ENCODE data around the gene TRPV3. TPM values are rescaled to one million over a fixed set of nuclear protein-coding genes. Genes with fewer than 3 reads are reported as not detected.
A peak's percentile ranks its signal among the peaks of the same experiment; 100 is the strongest.

TRPV3 gene
- total and polyA plus RNA-seq, 2 donors from 2014 or later = 0.13 to 1.2 TPM

DNA sequence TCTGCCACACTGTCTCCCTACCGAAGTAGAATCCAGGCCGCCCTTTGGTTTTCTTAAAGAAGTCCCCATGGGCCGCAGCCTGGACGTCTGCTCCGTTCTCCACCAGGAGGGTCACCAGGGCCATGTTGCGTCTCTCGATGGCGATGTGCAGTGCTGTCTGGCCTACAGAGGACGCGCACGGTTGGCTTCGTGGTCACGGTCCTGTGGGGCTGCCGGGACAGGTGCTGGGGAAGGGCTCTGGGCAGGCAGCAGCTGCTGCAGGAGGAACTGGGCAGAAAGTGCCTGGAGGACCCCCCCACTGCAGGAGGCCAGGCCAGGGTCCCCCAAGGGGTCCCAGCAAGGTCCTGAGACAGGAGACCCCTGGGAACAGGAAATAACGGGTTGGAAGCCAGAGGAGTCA is 32.6 kb upstream of the TRPV3 start:
- Histone ChIP-seq H3K9ac (ENCODE audit: low read length in 3 of 3) (no peak overlapping the region), H3K27me3 (ENCODE audit: control insufficient read depth, insufficient read depth, low read length) (no peaks in the 10 kb centered on the region), H3K4me3 (ENCODE audit: low read length in 3 of 3) (no peak overlapping the region), H3K9me3 (ENCODE audit: control insufficient read depth in 2 of 3, insufficient read depth in 1 of 3, low read length in 3 of 3) (no peaks in the 10 kb centered on the region), H3K36me3 (ENCODE audit: control insufficient read depth in 2 of 3, insufficient read depth in 3 of 3, low read length in 3 of 3) (peaks cover 2 to 25% (median 19%) of the 10 kb centered on the region in 3 donors), H3K4me1 (ENCODE audit: control insufficient read depth in 2 of 3, insufficient read depth in 2 of 3, low read depth in 1 of 3, low read length in 3 of 3) (no peaks in the 10 kb centered on the region), H3K27ac (ENCODE audit: low read depth in 2 of 2, low read length in 2 of 2) (no peak overlapping the region)
- no peak for FAIRE-seq
- TF ChIP-seq, protein P1, sequence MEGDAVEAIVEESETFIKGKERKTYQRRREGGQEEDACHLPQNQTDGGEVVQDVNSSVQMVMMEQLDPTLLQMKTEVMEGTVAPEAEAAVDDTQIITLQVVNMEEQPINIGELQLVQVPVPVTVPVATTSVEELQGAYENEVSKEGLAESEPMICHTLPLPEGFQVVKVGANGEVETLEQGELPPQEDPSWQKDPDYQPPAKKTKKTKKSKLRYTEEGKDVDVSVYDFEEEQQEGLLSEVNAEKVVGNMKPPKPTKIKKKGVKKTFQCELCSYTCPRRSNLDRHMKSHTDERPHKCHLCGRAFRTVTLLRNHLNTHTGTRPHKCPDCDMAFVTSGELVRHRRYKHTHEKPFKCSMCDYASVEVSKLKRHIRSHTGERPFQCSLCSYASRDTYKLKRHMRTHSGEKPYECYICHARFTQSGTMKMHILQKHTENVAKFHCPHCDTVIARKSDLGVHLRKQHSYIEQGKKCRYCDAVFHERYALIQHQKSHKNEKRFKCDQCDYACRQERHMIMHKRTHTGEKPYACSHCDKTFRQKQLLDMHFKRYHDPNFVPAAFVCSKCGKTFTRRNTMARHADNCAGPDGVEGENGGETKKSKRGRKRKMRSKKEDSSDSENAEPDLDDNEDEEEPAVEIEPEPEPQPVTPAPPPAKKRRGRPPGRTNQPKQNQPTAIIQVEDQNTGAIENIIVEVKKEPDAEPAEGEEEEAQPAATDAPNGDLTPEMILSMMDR (IDR thresholded peaks at IDR 0.05; ENCODE audit: borderline replicate concordance, extremely low read depth, insufficient read depth) = no peak
- no peak for DNase-seq
- intact Hi-C loops (cut with DNase I) = no loop called here

DNA sequence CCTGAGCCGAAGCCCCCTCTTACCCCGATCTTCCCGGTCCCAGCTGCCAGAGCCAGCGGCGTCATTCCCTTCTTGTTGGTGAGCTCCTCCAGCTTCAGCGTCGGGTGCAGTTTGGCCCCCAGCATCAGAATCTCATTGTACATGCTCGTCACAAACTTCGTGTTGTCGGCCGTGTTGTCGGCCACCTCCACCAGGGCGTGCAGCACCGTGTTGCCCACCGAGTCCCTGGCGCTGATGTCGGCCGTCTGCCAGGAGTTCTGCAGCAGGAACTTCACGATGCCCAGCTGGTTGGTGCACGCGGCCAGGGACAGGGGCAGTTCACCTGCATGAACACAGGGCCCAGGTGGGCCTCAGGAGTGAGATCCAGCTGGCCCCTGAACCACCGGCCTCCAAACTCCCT is 32.2 kb upstream of the TRPV3 start:
- Histone ChIP-seq H3K9me3 (ENCODE audit: control insufficient read depth in 2 of 3, insufficient read depth in 1 of 3, low read length in 3 of 3) (no peaks in the 10 kb centered on the region), H3K36me3 (ENCODE audit: control insufficient read depth in 2 of 3, insufficient read depth in 3 of 3, low read length in 3 of 3) (peaks cover 2 to 25% (median 19%) of the 10 kb centered on the region in 3 donors), H3K27me3 (ENCODE audit: control insufficient read depth, insufficient read depth, low read length) (no peaks in the 10 kb centered on the region), H3K4me1 (ENCODE audit: control insufficient read depth in 2 of 3, insufficient read depth in 2 of 3, low read depth in 1 of 3, low read length in 3 of 3) (no peaks in the 10 kb centered on the region), H3K27ac (ENCODE audit: low read depth in 2 of 2, low read length in 2 of 2) (no peak overlapping the region), H3K4me3 (ENCODE audit: low read length in 3 of 3) (no peak overlapping the region), H3K9ac (ENCODE audit: low read length in 3 of 3) (no peak overlapping the region)
- TF ChIP-seq, protein P1 (IDR thresholded peaks at IDR 0.05; ENCODE audit: borderline replicate concordance, extremely low read depth, insufficient read depth) = no peak
- intact Hi-C loops (cut with DNase I) = no loop called here
- FAIRE-seq = no peak
- DNase-seq = no peak

DNA sequence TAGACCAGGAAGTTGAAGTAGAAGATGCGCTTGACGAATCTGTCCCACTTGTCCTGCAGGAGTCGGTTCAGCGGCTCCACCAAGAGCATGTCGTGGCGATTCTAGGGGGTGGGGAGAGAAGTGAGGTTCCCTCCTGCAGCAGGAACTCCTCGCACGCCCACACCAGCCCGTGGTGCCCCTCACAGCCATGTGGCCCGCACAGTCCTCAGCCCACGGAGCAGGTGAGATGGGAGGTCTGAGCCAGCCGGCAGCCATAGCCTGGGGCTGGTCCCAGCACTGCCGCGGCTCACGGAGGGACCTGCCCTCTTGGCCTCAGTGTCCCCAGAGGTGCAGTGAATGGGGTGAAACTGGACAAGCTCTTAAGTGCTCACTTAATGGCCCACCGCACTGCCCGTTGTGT is 28.2 kb upstream of the TRPV3 start:
- Histone ChIP-seq H3K9me3 (ENCODE audit: control insufficient read depth in 2 of 3, insufficient read depth in 1 of 3, low read length in 3 of 3) (no peaks in the 10 kb centered on the region), H3K27me3 (ENCODE audit: control insufficient read depth, insufficient read depth, low read length) (no peaks in the 10 kb centered on the region), H3K9ac (ENCODE audit: low read length in 3 of 3) (no peak overlapping the region), H3K4me1 (ENCODE audit: control insufficient read depth in 2 of 3, insufficient read depth in 2 of 3, low read depth in 1 of 3, low read length in 3 of 3) (no peaks in the 10 kb centered on the region), H3K4me3 (ENCODE audit: low read length in 3 of 3) (no peak overlapping the region), H3K36me3 (ENCODE audit: control insufficient read depth in 2 of 3, insufficient read depth in 3 of 3, low read length in 3 of 3) (peaks cover 2 to 31% (median 19%) of the 10 kb centered on the region in 3 donors), H3K27ac (ENCODE audit: low read depth in 2 of 2, low read length in 2 of 2) (no peak overlapping the region)
- TF ChIP-seq, protein P1 (IDR thresholded peaks at IDR 0.05; ENCODE audit: borderline replicate concordance, extremely low read depth, insufficient read depth) = no peak
- FAIRE-seq (no peak), DNase-seq (peak in 1 of 5 donors; percentile 52)
- intact Hi-C loops (cut with DNase I) = no loop called here

DNA sequence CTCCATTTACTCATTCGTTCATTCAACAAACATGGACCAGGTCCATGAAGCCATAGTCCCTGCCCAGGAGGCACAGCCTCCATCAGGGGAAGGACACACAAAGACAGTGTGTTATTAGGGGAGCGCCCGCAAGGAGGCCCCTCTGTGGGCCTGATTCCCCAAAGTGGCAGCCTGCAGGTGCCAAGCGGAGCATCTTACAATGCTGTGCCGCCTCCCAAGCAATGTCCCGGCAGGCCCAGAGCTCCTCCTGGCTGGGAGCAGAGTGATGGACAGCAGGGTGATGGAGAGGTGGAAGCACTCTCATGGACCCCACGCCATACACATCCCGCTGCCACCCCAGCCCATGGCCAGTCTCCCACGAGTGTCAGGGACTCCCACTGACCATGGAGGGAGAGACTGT is 25.8 kb upstream of the TRPV3 start:
- Histone ChIP-seq H3K36me3 (ENCODE audit: control insufficient read depth in 2 of 3, insufficient read depth in 3 of 3, low read length in 3 of 3) (peaks cover 2 to 23% (median 17%) of the 10 kb centered on the region in 3 donors), H3K27ac (ENCODE audit: low read depth in 2 of 2, low read length in 2 of 2) (no peak overlapping the region), H3K9me3 (ENCODE audit: control insufficient read depth in 2 of 3, insufficient read depth in 1 of 3, low read length in 3 of 3) (no peaks in the 10 kb centered on the region), H3K4me3 (ENCODE audit: low read length in 3 of 3) (no peak overlapping the region), H3K4me1 (ENCODE audit: control insufficient read depth in 2 of 3, insufficient read depth in 2 of 3, low read depth in 1 of 3, low read length in 3 of 3) (no peaks in the 10 kb centered on the region), H3K27me3 (ENCODE audit: control insufficient read depth, insufficient read depth, low read length) (no peaks in the 10 kb centered on the region), H3K9ac (ENCODE audit: low read length in 3 of 3) (no peak overlapping the region)
- FAIRE-seq (no peak), DNase-seq (peak in 1 of 5 donors; percentile 35)
- TF ChIP-seq, protein P1 (IDR thresholded peaks at IDR 0.05; ENCODE audit: borderline replicate concordance, extremely low read depth, insufficient read depth) = no peak
- intact Hi-C loops (cut with DNase I) = no loop called here
